Measurements from ENCODE around the gene LDHAL6B. TPM values are rescaled to one million over a fixed set of nuclear protein-coding genes. Genes with fewer than 3 reads are reported as not detected.

The LDHAL6B gene
- polyA plus RNA-seq, 1 donor (not counting 4 experiments of a cell fraction or from before 2014, with no cell fraction given) = not detected

DNA sequence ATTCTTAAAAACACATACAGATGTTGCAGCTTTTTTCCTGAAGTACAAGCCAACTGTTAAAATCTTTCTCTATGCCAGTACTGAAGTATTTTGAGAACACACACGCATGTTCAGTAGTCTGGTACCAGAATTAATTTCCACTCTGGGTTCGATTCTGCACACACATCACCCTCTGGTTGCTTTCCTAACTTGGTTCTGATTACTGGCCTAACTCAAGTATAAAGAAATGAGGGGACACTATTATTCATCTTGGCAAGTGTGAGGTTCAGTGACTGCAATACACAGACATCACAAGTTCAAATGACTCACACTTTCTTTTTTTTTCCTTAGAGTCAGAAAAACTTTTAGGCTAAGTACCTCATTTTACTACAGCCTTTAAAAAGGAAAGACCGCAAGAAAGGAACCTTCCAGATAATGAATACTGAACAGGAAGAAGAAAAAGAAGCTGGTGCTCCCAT lies 37.4 kb upstream of the LDHAL6B start:
- H3K4me1 ChIP-seq (ENCODE audit: control insufficient read depth, extremely low read depth, insufficient read depth, low read length) = peaks cover 73% of the 10 kb centered on the region
- dilution Hi-C loops (cut with MboI; ENCODE audit: extremely low pct_ligation_motif_present, low sequenced_read_pairs) = no loop called here

GRCh38 chr15:59170295-59171066 lies 36.2 kb upstream of the LDHAL6B start:
- Histone ChIP-seq H3K27me3 (ENCODE audit: control insufficient read depth, extremely low read depth, insufficient read depth, low read length) (no peaks in the 10 kb centered on the region), H3K27ac (ENCODE audit: control insufficient read depth, insufficient read depth, low read length) (peak overlapping the region; percentile 91), H3K9me1 (ENCODE audit: control insufficient read depth, extremely low read depth, insufficient read depth, low read length) (peaks cover 3% of the 10 kb centered on the region), H3K9ac (ENCODE audit: control insufficient read depth, extremely low read depth, insufficient read depth, low read length) (peak overlapping the region; percentile 70), H3K4me2 (ENCODE audit: control insufficient read depth, extremely low read depth, insufficient read depth, low read depth, low read length) (peak overlapping the region; percentile 17), H3K79me2 (ENCODE audit: control insufficient read depth, insufficient read depth, low read length) (no peaks in the 10 kb centered on the region), H3K4me3 (ENCODE audit: control insufficient read depth in 2 of 3, extremely low read depth in 1 of 3, insufficient read depth in 2 of 3, low read depth in 1 of 3, low read length in 3 of 3) (no peak overlapping the region), H3K4me1 (ENCODE audit: control insufficient read depth, extremely low read depth, insufficient read depth, low read length) (peaks cover 71% of the 10 kb centered on the region), H3K36me3 (ENCODE audit: control insufficient read depth in 2 of 2, extremely low read depth in 1 of 2, insufficient read depth in 2 of 2, low read length in 2 of 2) (peaks cover 12 to 53% of the 10 kb centered on the region in 2 experiments), H3K9me3 (ENCODE audit: control insufficient read depth, low read depth, low read length) (no peaks in the 10 kb centered on the region), H4K20me1 (ENCODE audit: control insufficient read depth, extremely low read depth, insufficient read depth, low read length) (no peaks in the 10 kb centered on the region), H2AFZ (ENCODE audit: control insufficient read depth, low read length) (no peak overlapping the region)
- DNase-seq (ENCODE audit: low read depth, low spot score) (peak; percentile 36), FAIRE-seq (peak; percentile 73)
- dilution Hi-C loops (cut with MboI; ENCODE audit: extremely low pct_ligation_motif_present, low sequenced_read_pairs) = no loop called here
- TF ChIP-seq EZH2 (IDR thresholded peaks at IDR 0.05; ENCODE audit: low read length) = no peak
- TF ChIP-seq, protein P1, sequence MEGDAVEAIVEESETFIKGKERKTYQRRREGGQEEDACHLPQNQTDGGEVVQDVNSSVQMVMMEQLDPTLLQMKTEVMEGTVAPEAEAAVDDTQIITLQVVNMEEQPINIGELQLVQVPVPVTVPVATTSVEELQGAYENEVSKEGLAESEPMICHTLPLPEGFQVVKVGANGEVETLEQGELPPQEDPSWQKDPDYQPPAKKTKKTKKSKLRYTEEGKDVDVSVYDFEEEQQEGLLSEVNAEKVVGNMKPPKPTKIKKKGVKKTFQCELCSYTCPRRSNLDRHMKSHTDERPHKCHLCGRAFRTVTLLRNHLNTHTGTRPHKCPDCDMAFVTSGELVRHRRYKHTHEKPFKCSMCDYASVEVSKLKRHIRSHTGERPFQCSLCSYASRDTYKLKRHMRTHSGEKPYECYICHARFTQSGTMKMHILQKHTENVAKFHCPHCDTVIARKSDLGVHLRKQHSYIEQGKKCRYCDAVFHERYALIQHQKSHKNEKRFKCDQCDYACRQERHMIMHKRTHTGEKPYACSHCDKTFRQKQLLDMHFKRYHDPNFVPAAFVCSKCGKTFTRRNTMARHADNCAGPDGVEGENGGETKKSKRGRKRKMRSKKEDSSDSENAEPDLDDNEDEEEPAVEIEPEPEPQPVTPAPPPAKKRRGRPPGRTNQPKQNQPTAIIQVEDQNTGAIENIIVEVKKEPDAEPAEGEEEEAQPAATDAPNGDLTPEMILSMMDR (optimal IDR thresholded peaks at IDR 0.05 in 1 of 3, IDR thresholded peaks at IDR 0.05 in 1 of 3, conservative IDR thresholded peaks at IDR 0.05 in 1 of 3; ENCODE audit: extremely low read depth in 1 of 3, insufficient read depth in 2 of 3, low read length in 3 of 3) = no peak

More for the DNA sequence above, 37.4 kb upstream of the LDHAL6B start:
- FAIRE-seq = no peak
- peak; percentile 13 for DNase-seq (ENCODE audit: low read depth, low spot score)
- TF ChIP-seq, protein P1 (optimal IDR thresholded peaks at IDR 0.05 in 1 of 3, IDR thresholded peaks at IDR 0.05 in 1 of 3, conservative IDR thresholded peaks at IDR 0.05 in 1 of 3; ENCODE audit: extremely low read depth in 1 of 3, insufficient read depth in 2 of 3, low read length in 3 of 3) = no peak
- no peak for TF ChIP-seq EZH2 (IDR thresholded peaks at IDR 0.05; ENCODE audit: low read length)
- Histone ChIP-seq H3K27me3 (ENCODE audit: control insufficient read depth, extremely low read depth, insufficient read depth, low read length) (no peaks in the 10 kb centered on the region), H3K9ac (ENCODE audit: control insufficient read depth, extremely low read depth, insufficient read depth, low read length) (peak overlapping the region; percentile 70), H3K4me3 (ENCODE audit: control insufficient read depth in 2 of 3, extremely low read depth in 1 of 3, insufficient read depth in 2 of 3, low read depth in 1 of 3, low read length in 3 of 3) (no peak overlapping the region), H3K9me3 (ENCODE audit: control insufficient read depth, low read depth, low read length) (no peaks in the 10 kb centered on the region), H2AFZ (ENCODE audit: control insufficient read depth, low read length) (no peak overlapping the region), H3K4me2 (ENCODE audit: control insufficient read depth, extremely low read depth, insufficient read depth, low read depth, low read length) (peak overlapping the region; percentile 17), H3K27ac (ENCODE audit: control insufficient read depth, insufficient read depth, low read length) (peak overlapping the region; percentile 91), H4K20me1 (ENCODE audit: control insufficient read depth, extremely low read depth, insufficient read depth, low read length) (no peaks in the 10 kb centered on the region), H3K9me1 (ENCODE audit: control insufficient read depth, extremely low read depth, insufficient read depth, low read length) (peaks cover 3% of the 10 kb centered on the region), H3K79me2 (ENCODE audit: control insufficient read depth, insufficient read depth, low read length) (no peaks in the 10 kb centered on the region), H3K36me3 (ENCODE audit: control insufficient read depth in 2 of 2, extremely low read depth in 1 of 2, insufficient read depth in 2 of 2, low read length in 2 of 2) (peaks cover 17 to 60% of the 10 kb centered on the region in 2 experiments)

Measured in keratinocyte (primary cell).